LNCAP (cell line): ENCODE data around the gene TMEM184B.

Experiments
- CTCF ChIP-seq: fragments of 450-650 bp; IDR thresholded peaks from 2 replicates; pipeline ENCODE4 v1.5.1; 2017; ENCODE audit warnings: mild to moderate bottlenecking

TMEM184B gene

GRCh38 chr22:38285018-38285417 lies 12.2 kb upstream of the TMEM184B start:
- TF ChIP-seq CTCF, result no peak

GRCh38 chr22:38284042-38284402 lies 11.2 kb upstream of the TMEM184B start:
- no peak for TF ChIP-seq CTCF

GRCh38 chr22:38282397-38282796 lies 9.6 kb upstream of the TMEM184B start:
- TF ChIP-seq CTCF, result no peak

GRCh38 chr22:38276166-38276565 lies 3.4 kb upstream of the TMEM184B start:
- TF ChIP-seq CTCF, result no peak

GRCh38 chr22:38273135-38273826 lies 471 bp upstream of the TMEM184B start:
- TF ChIP-seq CTCF, result no peak

- no peak for TF ChIP-seq CTCF
Observed at GRCh38 chr22:38271927-38272372, 860 bp downstream of the TMEM184B start.

- no peak for TF ChIP-seq CTCF
Observed at GRCh38 chr22:38271101-38271500, 1.7 kb downstream of the TMEM184B start.
